Medulla oblongata (tissue), 1 donor: ENCODE measurements around the gene TRMT44.

Experiments used
- DNase-seq: peaks from one replicate; pipeline ENCODE4 v3.0.0-alpha.2; 2015; ENCODE audit errors: extremely low spot score

TRMT44 gene, protein sequence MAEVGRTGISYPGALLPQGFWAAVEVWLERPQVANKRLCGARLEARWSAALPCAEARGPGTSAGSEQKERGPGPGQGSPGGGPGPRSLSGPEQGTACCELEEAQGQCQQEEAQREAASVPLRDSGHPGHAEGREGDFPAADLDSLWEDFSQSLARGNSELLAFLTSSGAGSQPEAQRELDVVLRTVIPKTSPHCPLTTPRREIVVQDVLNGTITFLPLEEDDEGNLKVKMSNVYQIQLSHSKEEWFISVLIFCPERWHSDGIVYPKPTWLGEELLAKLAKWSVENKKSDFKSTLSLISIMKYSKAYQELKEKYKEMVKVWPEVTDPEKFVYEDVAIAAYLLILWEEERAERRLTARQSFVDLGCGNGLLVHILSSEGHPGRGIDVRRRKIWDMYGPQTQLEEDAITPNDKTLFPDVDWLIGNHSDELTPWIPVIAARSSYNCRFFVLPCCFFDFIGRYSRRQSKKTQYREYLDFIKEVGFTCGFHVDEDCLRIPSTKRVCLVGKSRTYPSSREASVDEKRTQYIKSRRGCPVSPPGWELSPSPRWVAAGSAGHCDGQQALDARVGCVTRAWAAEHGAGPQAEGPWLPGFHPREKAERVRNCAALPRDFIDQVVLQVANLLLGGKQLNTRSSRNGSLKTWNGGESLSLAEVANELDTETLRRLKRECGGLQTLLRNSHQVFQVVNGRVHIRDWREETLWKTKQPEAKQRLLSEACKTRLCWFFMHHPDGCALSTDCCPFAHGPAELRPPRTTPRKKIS

DNA sequence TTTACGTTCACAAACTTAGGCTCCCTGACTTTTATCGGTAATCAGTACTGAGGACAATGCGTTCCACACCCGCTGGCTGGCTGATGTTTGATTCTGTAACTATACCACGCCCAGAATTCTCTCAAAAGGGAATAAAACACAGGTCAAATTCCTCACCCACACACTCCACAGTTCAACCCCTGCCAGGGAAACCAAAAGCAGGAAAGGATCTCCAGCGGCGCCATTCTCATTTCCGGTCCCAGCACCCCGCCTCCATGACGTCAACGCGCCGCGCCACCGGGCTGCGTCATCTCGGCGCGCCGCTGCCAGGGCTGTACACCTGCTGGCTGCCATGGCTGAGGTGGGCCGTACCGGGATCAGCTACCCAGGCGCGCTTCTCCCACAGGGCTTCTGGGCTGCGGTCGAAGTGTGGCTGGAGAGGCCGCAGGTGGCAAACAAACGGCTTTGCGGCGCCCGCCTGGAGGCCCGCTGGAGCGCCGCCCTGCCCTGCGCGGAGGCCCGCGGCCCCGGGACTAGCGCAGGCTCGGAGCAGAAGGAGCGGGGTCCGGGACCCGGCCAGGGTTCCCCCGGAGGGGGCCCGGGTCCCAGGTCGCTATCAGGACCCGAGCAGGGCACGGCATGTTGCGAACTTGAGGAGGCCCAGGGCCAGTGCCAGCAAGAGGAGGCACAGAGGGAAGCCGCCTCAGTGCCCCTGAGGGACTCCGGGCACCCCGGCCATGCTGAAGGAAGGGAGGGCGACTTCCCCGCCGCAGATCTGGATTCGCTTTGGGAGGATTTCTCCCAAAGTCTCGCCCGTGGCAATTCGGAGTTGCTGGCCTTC lies at the start of gene TRMT44, which contains the start of gene ACOX3:
TRMT44 (plus strand) TSS at position 286 of the 820 bp plus-strand sequence; CDS start at position 332, 46 bp downstream.
ACOX3 (minus strand) TSS at position 232 of the 820 bp plus-strand sequence. CDS start 24,202 bp downstream, outside the sequence.
- DNase-seq = peak; percentile 92

DNA sequence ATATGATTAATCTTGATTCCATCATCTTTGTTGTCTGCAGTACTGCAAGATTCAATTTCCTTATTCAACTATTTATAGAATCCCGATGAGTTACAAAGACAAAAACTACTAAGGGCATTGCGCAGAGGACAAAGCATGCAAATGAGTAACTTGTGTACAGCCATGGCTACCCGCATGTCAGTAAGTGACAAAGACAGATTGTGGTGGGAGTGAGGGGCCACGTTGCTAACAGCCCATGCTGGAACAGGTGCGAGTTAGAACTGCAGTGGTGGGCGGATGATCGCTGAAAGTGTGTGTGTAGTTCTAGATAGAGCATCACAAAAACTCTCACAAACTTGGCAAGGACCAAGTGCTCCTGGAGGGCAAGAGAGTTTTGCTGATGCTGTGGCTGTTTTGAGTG lies 49.5 kb upstream of the TRMT44 start:
- DNase-seq = no peak

DNA sequence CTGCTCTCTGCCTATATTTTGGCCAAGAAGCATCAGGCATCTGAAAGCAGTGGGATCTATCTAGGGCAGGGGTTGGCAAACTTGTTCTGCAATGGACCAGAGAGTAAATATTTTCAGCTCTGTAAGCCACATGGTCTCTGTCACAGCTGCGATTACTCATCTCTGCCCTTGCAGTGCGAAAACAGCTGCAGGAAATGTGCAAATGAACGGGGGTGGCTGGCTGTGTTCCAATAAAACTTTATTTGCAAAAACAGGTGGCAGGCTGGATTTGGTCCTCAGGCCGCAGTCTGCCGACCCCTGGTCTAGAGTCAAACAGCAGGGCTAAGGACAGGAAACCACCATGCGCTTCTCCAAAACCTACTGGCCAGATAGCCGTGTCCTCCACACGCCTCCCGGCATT lies 48.6 kb upstream of the TRMT44 start:
- DNase-seq = peak; percentile 40

DNA sequence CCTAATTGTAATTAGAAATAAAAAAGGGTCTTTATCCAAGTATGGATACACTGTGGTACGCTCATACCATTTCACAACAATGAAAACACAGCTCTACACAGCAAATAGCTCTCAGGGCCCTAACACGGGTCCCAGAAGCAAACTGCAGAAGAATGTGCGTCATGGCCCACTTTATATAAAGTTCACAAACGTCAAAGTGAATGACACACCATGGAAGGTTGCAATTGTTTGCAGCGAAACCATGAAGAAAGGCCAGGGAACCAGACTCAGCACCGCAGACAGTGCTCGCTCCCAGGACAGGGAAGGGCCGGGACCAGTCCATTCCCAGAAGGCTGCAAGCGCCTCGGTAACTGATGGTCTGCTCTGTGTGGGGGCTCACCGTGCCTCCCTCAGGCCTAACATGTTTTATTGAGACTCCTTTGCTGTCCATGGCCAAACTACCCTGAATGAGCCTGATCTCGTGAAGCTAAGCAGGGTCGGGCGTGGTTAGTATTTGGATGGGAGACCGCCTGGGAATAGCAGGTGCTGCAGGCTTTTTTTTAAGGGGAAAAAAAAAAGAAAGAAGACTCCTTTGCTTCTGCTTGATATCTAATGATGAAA lies 47.9 kb upstream of the TRMT44 start:
- DNase-seq = no peak

DNA sequence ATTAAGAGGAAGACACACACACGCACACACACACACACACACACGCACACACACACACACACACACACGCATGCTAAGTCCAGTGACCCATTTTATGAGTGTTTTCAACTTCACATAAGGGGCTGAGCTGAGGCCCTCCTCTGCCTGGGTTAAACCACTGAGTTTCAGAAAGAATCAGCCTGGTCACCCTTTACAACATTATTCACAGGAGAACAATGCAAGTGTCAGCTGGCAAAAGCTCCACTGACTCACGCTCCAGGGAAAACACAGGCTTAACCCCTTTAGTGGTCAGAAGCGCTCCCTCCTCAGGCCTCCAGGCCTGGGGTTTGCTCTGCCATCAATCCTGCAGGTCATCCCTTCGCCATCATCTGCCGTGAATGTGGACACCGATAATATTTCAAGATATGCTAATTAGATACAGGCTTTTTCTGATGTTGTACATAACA lies 47.0 kb upstream of the TRMT44 start:
- DNase-seq = peak; percentile 90

DNA sequence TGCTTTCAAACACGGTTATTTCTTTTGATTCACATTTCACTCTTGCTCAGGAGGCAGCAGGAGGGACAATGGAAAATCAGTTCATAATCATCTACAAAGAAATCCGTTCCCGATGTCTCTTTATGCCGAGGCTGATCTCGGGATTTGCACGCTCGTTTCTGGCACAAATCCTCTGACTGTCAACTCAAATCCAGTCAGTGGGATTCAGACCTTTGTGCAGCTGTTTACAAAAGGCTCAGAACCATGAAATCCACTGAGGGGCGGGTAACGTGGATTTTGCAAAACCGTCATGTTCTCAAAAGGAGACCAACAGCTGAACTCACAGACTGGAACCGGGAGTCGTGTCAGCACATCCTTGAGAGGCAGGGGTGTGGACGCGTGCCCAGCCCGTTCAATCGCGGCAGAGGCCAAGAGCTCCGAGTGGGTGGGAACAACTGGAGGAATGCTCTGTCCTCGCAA lies 46.5 kb upstream of the TRMT44 start:
- DNase-seq = peak; percentile 65

DNA sequence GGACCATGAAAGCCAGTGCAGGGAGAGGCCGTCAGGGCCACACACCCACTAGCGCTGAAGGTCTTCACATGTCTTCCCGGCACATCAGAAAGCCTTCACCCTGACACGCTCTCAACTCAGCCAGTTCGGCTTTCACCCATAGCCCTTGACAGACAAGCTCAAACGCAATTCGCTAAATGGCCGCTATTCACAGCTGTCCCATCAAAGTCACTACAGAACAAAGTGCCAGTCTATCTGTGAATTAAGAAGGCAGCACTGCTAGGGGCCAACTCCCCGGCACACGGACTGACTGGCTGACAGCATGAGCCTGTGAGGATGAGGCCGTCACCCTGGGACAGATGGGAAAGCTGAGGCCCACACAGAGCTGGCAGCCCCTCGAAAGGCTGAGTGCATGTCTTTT lies 45.8 kb upstream of the TRMT44 start:
- DNase-seq = peak; percentile 81

DNA sequence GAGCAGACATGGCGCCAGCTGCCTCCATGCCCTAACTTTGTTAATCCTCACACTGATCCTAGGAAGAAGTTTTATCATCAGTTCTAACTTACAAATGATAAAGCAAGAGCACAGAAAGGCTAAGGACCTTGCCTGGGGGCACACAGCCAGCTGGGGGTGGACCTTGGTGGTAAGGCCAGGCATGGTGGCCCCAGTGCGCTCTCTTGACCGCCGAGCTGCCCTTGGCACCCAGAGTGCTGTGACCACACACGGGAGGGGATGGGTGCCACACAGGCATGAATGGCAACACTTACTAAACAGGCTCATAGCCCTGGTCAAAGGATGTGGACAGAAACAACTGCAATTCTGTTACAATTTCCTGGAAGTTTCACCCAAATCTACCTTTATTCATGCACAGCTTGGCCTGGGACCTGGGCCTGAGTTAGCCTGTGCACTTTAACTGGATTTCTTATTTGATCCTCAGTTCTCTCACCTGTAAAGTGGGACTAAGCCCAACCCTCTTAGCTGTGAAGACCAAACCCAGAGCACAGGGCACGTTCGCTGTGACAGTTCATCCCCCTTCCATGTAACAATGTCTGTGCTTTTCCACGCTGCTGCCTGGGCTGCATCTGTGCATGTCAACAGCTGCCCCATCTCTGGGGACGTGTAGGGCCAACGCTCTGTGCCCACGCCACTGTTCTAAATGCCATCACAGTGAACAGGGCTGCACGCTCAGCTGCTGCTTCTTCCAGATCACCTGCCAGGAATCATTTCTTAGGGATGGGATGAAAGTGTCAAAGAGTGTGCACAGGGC lies 44.9 kb upstream of the TRMT44 start:
- no peak for DNase-seq

DNA sequence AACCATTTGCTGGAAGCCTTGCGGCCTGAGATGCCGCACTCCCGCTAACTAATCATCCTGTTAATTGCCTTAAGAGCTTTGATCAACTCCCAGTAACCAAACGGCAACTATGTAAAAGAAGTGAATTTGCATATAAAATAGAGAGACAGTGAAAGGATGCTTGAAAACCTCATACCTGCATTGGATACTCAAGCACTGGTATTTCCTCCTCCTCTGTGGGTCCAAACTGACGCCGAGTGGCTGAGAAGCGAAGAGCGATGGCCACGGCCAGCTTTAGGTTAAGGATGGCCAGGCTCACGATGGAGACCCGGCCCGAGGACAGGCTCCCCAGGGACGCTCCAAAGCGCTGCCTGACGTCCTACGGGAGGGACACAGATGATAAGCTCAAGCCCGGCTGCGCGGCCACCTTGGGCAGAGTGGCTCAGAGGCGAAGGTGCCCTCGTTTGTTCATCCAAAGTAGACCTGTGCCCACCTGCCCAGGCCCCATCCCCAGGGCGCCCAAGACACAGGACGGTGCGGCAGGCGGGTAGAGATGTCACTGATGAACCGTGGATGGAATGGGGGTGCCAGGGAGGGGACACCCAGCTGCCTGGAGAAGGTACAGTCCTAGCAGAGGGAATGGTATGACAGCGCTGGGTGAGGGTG lies 43.7 kb upstream of the TRMT44 start:
- no peak for DNase-seq

DNA sequence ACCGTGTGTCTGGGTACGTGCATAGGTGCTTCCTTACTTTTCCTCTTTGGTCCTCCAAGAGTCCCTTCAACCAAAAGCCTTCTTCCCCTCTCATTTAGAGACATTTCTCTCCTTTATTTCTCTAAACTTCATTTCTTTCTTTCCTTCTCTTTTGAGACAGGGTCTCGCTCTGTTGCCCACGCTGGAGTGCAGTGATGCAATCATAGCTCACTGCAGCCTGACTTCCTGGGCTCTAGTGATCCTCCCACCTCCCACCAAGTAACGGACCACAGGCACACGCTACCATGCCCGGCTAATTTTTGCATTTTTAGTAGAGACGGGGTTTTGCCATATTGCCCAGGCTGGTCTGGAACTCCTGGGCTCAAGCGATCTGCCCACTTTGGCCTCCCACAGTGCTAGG lies 42.2 kb upstream of the TRMT44 start:
- no peak for DNase-seq

DNA sequence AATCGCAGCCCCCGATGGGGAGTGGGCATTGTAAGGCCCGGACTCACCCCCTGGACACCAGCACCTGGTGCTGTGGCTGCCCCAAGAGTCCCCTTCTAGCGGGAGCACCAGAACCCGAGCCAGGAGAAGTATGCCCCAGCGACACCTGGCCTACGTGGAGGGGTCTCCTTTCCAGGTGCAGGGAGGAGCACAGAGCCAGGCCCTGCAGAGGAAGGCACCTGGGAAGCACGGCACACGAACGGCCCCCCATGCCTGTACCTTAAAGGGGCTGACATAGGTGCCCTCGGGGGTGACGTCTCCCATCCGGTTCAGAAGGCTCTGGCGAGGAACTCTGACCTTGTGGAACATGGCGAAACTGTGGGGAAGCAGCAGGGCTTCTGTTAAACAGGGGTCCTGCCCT lies 41.3 kb upstream of the TRMT44 start:
- no peak for DNase-seq

DNA sequence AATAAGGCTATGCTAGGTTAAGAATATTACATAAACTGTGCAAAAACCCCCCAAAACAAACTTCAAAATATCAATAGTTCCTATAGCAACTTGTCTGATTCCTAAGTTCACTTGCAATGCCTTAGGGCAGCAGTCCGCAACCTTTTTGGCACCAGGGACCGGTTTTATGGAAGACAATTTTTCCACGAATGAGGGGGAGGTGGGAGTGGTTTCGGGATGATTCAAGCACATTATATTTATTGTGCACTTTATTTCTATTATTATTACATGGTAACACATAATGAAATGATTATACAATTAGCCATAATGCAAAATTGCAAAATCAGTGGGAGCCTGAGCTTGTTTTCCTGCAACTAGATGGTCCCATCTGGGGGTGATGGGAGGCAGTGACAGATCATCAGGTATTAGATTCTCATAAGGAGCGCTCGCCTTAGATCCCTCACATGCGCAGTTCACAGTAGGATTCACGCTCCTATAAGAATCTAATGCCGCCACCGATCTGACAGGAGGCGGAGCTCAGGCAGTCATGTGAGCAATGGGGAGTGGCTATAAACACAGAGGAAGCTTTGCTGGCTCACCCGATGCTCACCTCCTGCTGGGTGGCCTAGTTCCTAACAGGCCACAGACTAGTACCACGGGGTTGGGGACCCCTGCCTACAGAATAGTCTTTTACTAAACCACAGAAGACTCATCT lies 39.8 kb upstream of the TRMT44 start:
- no peak for DNase-seq

DNA sequence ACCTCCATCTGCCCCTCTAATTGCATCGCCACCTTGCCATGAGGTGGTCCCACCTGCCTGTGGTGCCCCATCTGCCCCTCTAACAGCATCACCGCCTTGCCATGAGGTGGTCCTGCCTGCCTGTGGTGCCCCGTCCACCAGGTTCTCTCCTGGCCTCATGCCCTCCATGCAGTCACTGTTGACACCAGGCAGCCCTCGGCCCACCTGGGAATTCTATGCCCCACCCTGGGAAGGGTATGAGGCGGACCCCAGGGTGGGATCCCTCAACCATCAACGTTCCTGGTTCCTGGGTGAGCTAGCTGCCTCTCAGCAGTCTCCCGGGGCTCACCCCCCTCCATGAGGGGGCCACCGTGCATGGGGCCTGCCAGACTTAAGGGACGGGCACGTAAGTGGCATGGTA lies 38.9 kb upstream of the TRMT44 start:
- DNase-seq = no peak

DNA sequence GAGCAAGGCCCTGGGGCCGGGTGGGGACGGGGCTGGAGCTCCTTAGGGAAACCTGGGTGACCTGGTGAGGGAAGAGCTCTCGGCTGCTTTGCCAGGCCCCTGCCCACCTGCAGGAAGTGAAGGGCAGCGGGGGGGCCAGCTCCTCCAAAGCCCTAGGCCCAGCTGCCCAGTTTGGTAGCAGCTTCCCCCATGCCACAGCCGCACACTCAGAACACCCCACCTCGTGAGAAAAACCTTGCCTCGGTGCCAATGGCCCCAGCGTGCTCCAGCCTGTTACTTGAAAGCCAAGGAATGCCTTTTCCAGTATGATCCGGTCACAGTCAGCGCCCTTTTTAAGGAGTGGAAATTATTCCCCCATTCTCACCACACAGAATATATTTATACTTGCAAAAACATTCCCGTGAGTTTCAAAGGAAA lies 38.4 kb upstream of the TRMT44 start:
- DNase-seq = peak; percentile 33

DNA sequence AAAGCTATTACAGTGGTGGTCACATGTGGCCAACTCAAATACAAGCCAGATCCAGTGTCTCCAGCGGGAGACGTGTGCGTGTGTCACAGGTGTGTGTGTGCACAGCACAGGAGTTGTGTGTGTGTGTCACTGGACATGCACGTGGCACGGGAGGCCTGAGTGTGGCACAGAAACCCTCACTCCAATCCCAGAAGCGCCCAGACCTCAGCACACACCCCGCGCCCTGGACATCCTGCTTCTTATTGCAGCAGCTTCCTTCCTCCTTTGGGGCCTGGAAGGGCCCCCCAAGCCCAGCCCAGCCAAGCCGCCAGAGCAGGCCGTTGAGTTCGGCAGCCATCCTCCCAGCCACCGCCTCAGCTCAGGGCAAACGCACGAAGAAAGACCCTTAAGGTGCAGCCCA lies 37.9 kb upstream of the TRMT44 start:
- peak; percentile 27 for DNase-seq

DNA sequence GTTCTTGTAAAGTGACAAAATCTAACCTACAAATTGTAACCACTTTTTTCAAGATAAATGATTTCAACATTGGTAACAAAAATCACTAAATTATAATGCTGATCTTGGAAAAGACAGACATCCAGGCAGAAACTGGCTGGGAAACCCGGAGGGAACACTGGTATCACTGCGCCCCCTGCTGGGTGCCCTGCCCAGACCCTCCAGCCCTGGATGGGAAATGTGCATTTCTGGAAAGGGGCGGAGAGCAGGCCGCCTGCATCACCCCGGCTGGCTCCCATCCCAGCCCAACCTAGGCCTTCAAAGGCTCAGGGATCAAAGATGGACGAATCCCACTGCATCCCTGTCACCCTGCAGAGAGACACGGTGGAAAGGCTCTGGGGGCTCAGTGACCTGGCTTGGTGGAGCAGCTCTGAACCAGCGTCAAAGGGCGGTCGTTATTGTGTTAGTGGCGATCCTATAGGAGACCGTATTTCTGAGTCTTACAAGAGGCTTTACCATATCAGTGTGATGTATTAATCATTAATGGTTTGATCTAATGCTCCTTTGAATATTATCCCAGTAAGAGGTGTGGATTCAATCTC lies 37.3 kb upstream of the TRMT44 start:
- peak; percentile 86 for DNase-seq

DNA sequence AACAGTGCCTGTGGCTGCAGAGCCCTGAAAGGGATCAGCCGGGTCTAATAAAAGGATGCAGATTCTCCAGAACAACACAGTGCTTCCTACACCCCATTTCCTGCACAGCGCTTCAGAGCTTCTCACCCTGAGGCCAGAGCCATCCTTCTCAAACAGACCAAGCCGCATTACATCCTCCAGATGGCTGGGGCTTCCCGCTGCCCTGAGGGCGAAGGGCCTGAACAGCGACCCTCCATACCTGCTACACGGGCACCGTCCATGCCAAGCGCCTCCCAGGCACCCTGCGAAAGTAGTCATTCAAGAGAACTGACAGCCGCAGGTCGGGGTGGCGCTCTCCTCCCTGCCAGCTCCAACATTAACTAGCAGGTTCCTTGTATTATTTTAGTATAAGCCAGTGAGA lies 36.6 kb upstream of the TRMT44 start:
- DNase-seq = no peak

DNA sequence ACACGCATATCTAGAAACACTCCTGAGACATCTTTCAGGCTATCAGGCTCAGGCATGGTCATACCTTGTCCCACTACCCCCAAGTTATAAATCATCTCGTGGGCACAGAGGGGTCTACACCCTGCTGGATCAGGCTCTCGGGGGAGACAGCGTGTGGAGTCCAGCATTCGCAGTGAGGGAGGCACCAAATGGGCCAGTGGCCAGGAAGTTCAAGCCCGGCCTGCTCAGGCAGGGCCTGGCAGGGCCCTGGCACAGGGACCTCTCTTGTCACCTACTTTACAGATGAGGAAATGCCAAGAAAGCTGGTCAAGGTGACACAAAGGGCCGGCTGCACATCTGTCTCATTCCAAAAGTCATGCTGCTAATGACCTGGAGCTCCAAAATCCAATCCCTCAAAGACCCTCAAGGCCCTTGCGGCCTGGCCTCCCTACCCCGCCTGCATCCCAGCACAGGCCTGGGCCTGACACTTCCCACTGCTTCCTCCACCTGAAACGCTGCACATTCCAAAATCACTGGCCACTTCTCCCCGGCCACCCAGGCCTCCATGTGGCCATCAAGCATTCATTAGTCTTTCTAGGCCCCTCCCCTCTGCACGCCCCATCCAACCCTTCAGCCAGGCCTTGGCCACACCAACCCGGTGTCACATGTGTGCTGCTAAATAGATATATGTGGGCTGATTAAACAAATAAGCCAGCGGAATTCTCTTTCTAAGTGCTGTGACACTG lies 35.6 kb upstream of the TRMT44 start:
- DNase-seq = no peak

DNA sequence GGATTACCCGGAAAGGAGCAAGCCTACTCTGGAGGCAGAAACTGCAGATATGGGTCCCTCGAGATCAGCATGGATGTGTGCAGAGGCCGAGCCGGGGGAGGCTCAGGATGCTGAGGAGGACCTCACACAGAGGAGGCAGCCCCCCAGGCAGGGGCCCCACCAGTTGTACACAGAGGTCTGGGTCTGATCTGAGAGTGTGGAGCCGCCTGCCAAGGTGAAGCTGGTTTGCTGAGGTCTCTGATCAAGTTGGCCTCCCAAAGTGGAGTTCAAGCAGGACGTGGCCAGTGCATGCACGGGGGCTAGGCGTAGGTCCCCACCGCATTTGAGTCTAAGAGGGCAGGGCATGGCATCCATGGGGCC lies 35.1 kb upstream of the TRMT44 start:
- DNase-seq = no peak
